ENCODE results near the gene COL23A1. TPM values are rescaled to one million over a fixed set of nuclear protein-coding genes. Genes with fewer than 3 reads are reported as not detected.

COL23A1 gene
- total and polyA plus RNA-seq, 4 donors, result 0.76 to 4.4 (median 1.3) TPM

GRCh38 chr5:178450121-178451028 lies 139.8 kb downstream of the COL23A1 start:
- no peak for ATAC-seq (ENCODE audit: insufficient read depth, low FRiP score)
- Histone ChIP-seq H3K27me3 (ENCODE audit: control insufficient read depth in 3 of 3, insufficient read depth in 3 of 3, low read length in 2 of 3) (no peaks in the 10 kb centered on the region), H3K9ac (ENCODE audit: insufficient read depth in 1 of 2, low read length in 2 of 2) (no peak overlapping the region), H3K4me3 (no peak overlapping the region), H3K36me3 (ENCODE audit: control insufficient read depth in 4 of 4, insufficient read depth in 4 of 4, low read length in 4 of 4) (no peaks in the 10 kb centered on the region), H3K4me1 (ENCODE audit: control insufficient read depth in 5 of 5, insufficient read depth in 5 of 5, low read length in 5 of 5) (peaks cover 0 to 5% (median 0%) of the 10 kb centered on the region in 5 donors), H3K9me3 (ENCODE audit: control insufficient read depth in 4 of 4, insufficient read depth in 3 of 4, low read length in 3 of 4) (no peaks in the 10 kb centered on the region), H3K27ac (ENCODE audit: low read depth in 1 of 2, low read length in 1 of 2) (no peak overlapping the region)
- peak in 1 of 3 donors; percentile 9 for DNase-seq
- 41 to 61% methylated on average over 19 of the region's 19 CpGs for WGBS, 2 donors
- no peak for TF ChIP-seq CTCF (IDR thresholded peaks at IDR 0.05; ENCODE audit: control extremely low read depth, extremely low read depth)

- Histone ChIP-seq H3K27me3 (ENCODE audit: control insufficient read depth in 3 of 3, insufficient read depth in 3 of 3, low read length in 2 of 3) (no peaks in the 10 kb centered on the region), H3K9ac (ENCODE audit: insufficient read depth in 1 of 2, low read length in 2 of 2) (no peak overlapping the region), H3K9me3 (ENCODE audit: control insufficient read depth in 4 of 4, insufficient read depth in 3 of 4, low read length in 3 of 4) (no peaks in the 10 kb centered on the region), H3K4me3 (no peak overlapping the region), H3K36me3 (ENCODE audit: control insufficient read depth in 4 of 4, insufficient read depth in 4 of 4, low read length in 4 of 4) (no peaks in the 10 kb centered on the region), H3K27ac (ENCODE audit: low read depth in 1 of 2, low read length in 1 of 2) (no peak overlapping the region), H3K4me1 (ENCODE audit: control insufficient read depth in 5 of 5, insufficient read depth in 5 of 5, low read length in 5 of 5) (peaks cover 0 to 5% (median 0%) of the 10 kb centered on the region in 5 donors)
- DNase-seq (peak in 1 of 3 donors; percentile 12), ATAC-seq (ENCODE audit: insufficient read depth, low FRiP score) (no peak)
- TF ChIP-seq CTCF (IDR thresholded peaks at IDR 0.05; ENCODE audit: control extremely low read depth, extremely low read depth), result no peak
- 52 to 60% methylated on average over 23 of the region's 23 CpGs for WGBS, 2 donors
Observed at GRCh38 chr5:178449163-178450070, 140.8 kb downstream of the COL23A1 start.

GRCh38 chr5:178445534-178445933 lies 144.7 kb downstream of the COL23A1 start:
- H3K9ac ChIP-seq (ENCODE audit: insufficient read depth in 1 of 2, low read length in 2 of 2), result no peak overlapping the region
- WGBS, 2 donors, result 66 to 83% methylated on average over 2 of the region's 2 CpGs
- H3K4me1 ChIP-seq (ENCODE audit: control insufficient read depth in 5 of 5, insufficient read depth in 5 of 5, low read length in 5 of 5), result peaks cover 0 to 24% (median 6%) of the 10 kb centered on the region in 5 donors
- TF ChIP-seq CTCF (IDR thresholded peaks at IDR 0.05; ENCODE audit: control extremely low read depth, extremely low read depth), result no peak
- H3K27ac ChIP-seq (ENCODE audit: low read depth in 1 of 2, low read length in 1 of 2), result no peak overlapping the region
- no peaks in the 10 kb centered on the region for H3K9me3 ChIP-seq (ENCODE audit: control insufficient read depth in 4 of 4, insufficient read depth in 3 of 4, low read length in 3 of 4)
- no peaks in the 10 kb centered on the region for H3K27me3 ChIP-seq (ENCODE audit: control insufficient read depth in 3 of 3, insufficient read depth in 3 of 3, low read length in 2 of 3)
- ATAC-seq (ENCODE audit: insufficient read depth, low FRiP score) (no peak), DNase-seq (no peak)
- no peak overlapping the region for H3K4me3 ChIP-seq
- no peaks in the 10 kb centered on the region for H3K36me3 ChIP-seq (ENCODE audit: control insufficient read depth in 4 of 4, insufficient read depth in 4 of 4, low read length in 4 of 4)
